ENCODE results near the gene MX1. TPM values are rescaled to one million over a fixed set of nuclear protein-coding genes. Genes with fewer than 3 reads are reported as not detected.

Gene MX1
- total RNA-seq, 1 experiment from 2014 or later: 2.0 TPM

- no peak for ATAC-seq
- H4K20me1 ChIP-seq (ENCODE audit: insufficient read depth): no peaks in the 10 kb centered on the region
- no TSS peak for BruUV-seq (replicated peaks)
- CTCF ChIA-PET: no interaction called here
- no peak overlapping the region for H3K4me2 ChIP-seq (ENCODE audit: low read length)
- no peaks in the 10 kb centered on the region for H3K9me2 ChIP-seq (ENCODE audit: insufficient read depth)
- no peak for DNase-seq (ENCODE audit: low read depth, low spot score)
- no peak overlapping the region for H3K27ac ChIP-seq (ENCODE audit: low read depth, low read length)
- H3K9me3 ChIP-seq (ENCODE audit: control insufficient read depth in 1 of 2, insufficient read depth in 1 of 2, low read depth in 1 of 2, low read length in 2 of 2): no peaks in the 10 kb centered on the region
- H3K79me2 ChIP-seq (ENCODE audit: insufficient read depth, low read length): no peaks in the 10 kb centered on the region
- no peaks in the 10 kb centered on the region for H3K36me3 ChIP-seq (ENCODE audit: control insufficient read depth in 1 of 2, insufficient read depth in 2 of 2, low read length in 2 of 2)
- RAD21 ChIA-PET (ENCODE audit: low non-redundant PET in 1 of 2, low total read pairs in 2 of 2, uncharacterized antibody in 2 of 2, unreplicated experiment in 2 of 2): no interaction called here
- intact Hi-C loops (cut with micrococcal nuclease): no loop called here
- H3K4me1 ChIP-seq (ENCODE audit: control insufficient read depth in 1 of 2, insufficient read depth in 2 of 2, low read length in 2 of 2): no peaks in the 10 kb centered on the region
- POLR2A ChIA-PET: no interaction called here
- no peak overlapping the region for H3K4me3 ChIP-seq (replicated peaks in 1 of 2; ENCODE audit: low read depth in 1 of 2, low read length in 2 of 2)
- no peak overlapping the region for H3K9ac ChIP-seq (ENCODE audit: low read length)
- H2AFZ ChIP-seq (ENCODE audit: low read depth, low read length, poor library complexity, severe bottlenecking): no peak overlapping the region
- TF ChIP-seq CBX3 (IDR thresholded peaks at IDR 0.05; ENCODE audit: low read depth): no peak
- no peak for TF ChIP-seq REST (IDR thresholded peaks at IDR 0.05; ENCODE audit: low read depth)
- no peak for TF ChIP-seq CTCF (IDR thresholded peaks at IDR 0.05 in 2 of 3, conservative IDR thresholded peaks at IDR 0.05 in 1 of 3; ENCODE audit: borderline replicate concordance in 1 of 3, insufficient read depth in 1 of 3, low read depth in 2 of 3, low read length in 2 of 3)
- no peak for TF ChIP-seq POLR2AphosphoS5 (IDR thresholded peaks at IDR 0.05; ENCODE audit: low read depth, low read length)
- no peak for TF ChIP-seq FOSL1 (IDR thresholded peaks at IDR 0.05; ENCODE audit: low read depth)
- no peak for TF ChIP-seq YY1 (IDR thresholded peaks at IDR 0.05; ENCODE audit: extremely low read depth, insufficient replicate concordance, low read depth, low read length)
- TF ChIP-seq SP1 (IDR thresholded peaks at IDR 0.05; ENCODE audit: low read depth): no peak
- no peak for TF ChIP-seq EZH2phosphoT487 (IDR thresholded peaks at IDR 0.05; ENCODE audit: borderline replicate concordance)
- no peak for TF ChIP-seq POLR2A (IDR thresholded peaks at IDR 0.05; ENCODE audit: borderline replicate concordance, extremely low read depth, insufficient read depth, insufficient read length)
- TF ChIP-seq ZFX (IDR thresholded peaks at IDR 0.05): no peak
- no peak for TF ChIP-seq ZBTB33 (IDR thresholded peaks at IDR 0.05; ENCODE audit: extremely low read depth, insufficient replicate concordance, low read length)
- no peak for TF ChIP-seq ZNF274 (IDR thresholded peaks at IDR 0.05; ENCODE audit: low read depth, low read length)
- no peak for TF ChIP-seq ATF3 (IDR thresholded peaks at IDR 0.05)
- H3K27me3 ChIP-seq (ENCODE audit: insufficient read depth, low read length): no peaks in the 10 kb centered on the region; the same call in 1 of the 2 replicates
Measured at GRCh38 chr21:41487082-41487481, 61.0 kb downstream of the MX1 start.
